ENCODE measurements around the gene PCYT1B.
"Not testable (repeated sequence)": the region's sequence is repeated elsewhere in the genome, so short reads cannot be mapped to it uniquely, and the experiment has no call there.

The PCYT1B gene

DNA sequence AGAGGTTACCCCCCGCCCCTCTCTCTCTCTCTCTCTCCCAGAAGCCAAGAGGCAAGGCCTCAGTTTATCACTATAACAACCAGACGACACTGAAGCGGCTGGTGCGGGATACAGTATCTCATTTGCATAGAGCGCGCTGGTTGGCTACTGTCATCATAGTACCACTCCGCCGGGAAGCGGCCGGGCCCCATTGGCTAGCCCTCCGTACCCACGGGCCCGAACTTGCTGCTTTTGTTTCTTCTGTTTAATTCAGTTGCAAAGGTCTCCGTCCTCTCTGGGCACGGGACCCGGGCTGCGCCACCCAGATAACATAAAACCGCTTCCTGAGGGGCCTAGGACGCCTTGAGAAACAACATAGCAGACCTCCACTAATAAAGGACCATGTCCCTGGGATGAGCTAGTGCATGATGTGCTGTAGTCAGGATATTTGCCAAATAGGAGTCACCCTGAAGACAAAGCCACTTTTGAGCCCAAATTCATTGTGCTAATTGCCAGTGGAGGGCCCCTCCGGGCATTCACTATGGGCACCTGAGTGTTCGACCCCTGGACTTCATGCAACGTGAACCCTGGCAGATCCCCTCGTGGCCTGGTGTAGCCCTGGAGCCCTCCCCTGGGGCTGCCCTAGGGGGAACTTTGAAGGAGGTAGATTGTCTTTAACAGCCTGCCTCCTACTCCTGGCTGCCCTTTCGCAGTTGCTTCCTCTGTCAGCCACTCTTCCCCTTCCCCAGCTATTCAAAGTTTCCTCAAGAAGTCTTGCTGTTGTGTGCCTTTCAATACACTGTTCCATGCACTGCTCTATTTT, at the start of gene PCYT1B:
Gene PCYT1B (minus strand): TSS at position 91 of the 802 bp plus-strand sequence. CDS start 242 bp downstream, outside the sequence.
- DNase-seq (ENCODE audit: low spot score): peak; percentile 51

DNA sequence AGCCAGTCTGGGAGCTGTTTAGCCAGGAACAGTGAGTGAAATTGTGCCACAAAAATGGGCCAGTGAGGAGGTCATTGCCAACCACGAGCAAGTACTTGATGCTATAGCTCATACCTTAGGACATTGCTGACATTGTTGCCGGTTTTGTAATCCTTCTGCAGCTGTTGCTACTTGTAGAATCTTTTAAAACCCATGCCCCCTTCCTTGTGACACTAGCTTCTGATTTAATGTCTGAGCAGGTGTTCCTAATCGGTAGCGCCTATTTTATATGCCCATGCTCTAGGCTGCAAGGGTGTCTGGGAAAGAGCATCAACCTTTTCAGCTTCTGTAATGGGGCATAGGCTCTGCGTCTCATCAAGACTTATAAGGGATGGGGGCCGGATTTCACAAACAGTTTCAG, 49.1 kb upstream of the PCYT1B start:
- no peak for DNase-seq (ENCODE audit: low spot score)

DNA sequence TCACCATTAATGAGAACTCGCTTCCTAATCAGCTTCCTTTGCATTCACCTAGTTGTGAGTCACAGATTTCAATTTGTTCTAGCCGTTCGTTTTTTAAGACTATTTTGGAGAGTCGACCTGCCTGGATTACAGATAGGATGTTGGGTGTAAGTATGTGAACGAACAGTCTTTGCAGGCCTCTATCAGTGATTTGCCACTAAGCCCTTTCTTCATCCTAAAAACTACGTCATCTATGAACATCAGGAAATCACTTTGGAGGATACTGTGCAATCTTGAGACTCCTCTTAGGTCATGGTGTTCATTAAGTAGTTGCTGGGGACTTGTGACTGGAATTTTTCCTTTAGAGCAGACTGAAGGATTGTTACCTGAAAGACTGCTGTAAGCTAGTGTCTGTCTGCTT, 47.7 kb upstream of the PCYT1B start:
- DNase-seq (ENCODE audit: low spot score): no peak

- DNase-seq (ENCODE audit: low spot score): peak; percentile 91
Measured at GRCh38 chrX:24693453-24694202, 46.5 kb upstream of the PCYT1B start, which contains the start of gene POLA1. Gene POLA1, plus strand, starts transcription at chrX:24693918. Its CDS starts 44 bp downstream, at chrX:24693962.

GRCh38 chrX:24692305-24692704, 45.2 kb upstream of the PCYT1B start:
- no peak for DNase-seq (ENCODE audit: low spot score)

DNA sequence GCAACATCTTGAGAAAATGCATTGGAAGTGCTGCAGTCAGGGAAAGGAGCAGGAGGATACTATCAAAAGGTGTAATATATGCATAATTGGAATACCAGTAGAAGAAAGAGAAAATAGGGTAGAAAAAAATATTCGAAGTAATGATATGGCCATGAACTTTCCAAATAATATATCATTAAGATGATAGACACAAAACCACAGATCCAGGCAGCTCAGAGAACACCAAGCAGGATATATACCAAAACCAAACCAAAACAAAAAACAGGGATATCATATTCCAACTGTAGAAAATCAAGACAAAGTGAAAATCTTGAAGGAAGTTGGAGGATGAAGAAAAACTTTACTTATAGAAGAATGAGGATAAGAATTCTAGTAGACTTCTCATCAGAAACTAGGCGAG, 36.9 kb upstream of the PCYT1B start:
- DNase-seq (ENCODE audit: low spot score): no peak

GRCh38 chrX:24682739-24683432, 35.7 kb upstream of the PCYT1B start:
- no peak for DNase-seq (ENCODE audit: low spot score)

- DNase-seq (ENCODE audit: low spot score): peak; percentile 41
Measured at GRCh38 chrX:24676403-24677024, 29.4 kb upstream of the PCYT1B start.

DNA sequence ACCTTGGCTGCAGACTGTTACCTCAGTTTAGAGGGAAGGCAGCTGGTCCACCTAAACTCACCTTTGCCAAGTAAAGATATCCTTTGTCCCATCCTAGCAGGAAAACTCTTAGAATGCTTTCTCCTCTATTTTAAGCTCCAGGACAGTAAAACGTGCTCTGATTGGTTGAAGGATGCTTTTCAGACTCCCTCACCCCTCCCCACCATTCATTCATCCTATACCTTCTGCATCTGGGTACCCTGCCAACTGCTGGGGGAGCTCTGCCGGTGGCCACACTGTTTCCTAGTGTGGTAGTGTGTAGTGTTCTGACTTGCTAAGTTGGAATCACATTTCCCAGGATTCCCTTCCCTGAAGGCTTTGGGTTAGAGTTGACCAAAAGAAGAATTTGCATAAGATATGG, 26.3 kb upstream of the PCYT1B start:
- no peak for DNase-seq (ENCODE audit: low spot score)

- DNase-seq (ENCODE audit: low spot score): no peak
Measured at GRCh38 chrX:24672701-24673190, 25.6 kb upstream of the PCYT1B start.

GRCh38 chrX:24668111-24668510, 21.0 kb upstream of the PCYT1B start:
- DNase-seq (ENCODE audit: low spot score): no peak

DNA sequence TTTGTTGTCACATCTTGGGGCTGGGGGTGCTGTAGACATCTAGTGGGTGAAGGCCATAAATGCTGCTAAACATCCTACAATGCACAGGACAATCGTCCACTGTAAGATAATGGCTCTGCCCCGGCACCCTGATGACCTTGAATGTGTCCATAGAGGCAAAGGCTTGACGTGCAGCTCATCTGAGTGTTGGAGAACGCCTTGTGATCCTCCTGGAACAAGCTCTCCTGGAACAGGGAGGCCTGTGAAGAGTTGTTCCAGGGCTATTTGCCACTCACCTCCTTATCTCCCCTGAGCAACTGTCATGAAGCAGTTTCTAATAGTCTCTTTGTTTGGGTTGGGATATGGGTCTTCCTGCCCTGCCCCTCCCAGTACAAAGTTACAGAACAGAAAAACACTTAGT, 15.2 kb upstream of the PCYT1B start:
- DNase-seq (ENCODE audit: low spot score): no peak

- DNase-seq (ENCODE audit: low spot score): no peak
Measured at GRCh38 chrX:24661292-24661691, 14.1 kb upstream of the PCYT1B start.

- DNase-seq (ENCODE audit: low spot score): no peak
Measured at GRCh38 chrX:24659646-24660045, 12.5 kb upstream of the PCYT1B start.

DNA sequence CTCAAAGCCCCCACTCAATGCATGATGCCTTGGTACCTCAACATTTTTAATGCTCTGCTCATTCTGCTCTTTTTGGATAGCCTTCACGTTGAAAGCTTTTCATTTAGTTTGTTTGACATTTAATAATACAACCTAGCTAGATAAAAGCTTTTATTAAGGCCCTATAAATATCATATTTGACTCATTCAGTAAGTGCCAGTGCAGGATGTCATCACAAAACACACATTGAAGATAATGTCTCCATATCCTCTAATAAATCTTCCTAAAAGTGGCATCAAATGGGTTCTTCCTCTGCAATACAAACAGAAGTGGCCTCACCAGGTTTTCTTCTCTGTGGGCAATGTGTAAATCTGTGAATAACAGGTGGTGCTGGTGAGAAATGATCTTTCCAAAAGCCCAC, 12.0 kb upstream of the PCYT1B start:
- DNase-seq (ENCODE audit: low spot score): no peak

GRCh38 chrX:24658421-24658820, 11.3 kb upstream of the PCYT1B start:
- no peak for DNase-seq (ENCODE audit: low spot score)

GRCh38 chrX:24657671-24658386, 10.7 kb upstream of the PCYT1B start:
- DNase-seq (ENCODE audit: low spot score): no peak

- not testable (repeated sequence) for DNase-seq (ENCODE audit: low spot score)
Measured at GRCh38 chrX:24655679-24656078, 8.5 kb upstream of the PCYT1B start.

- no peak for DNase-seq (ENCODE audit: low spot score)
Measured at GRCh38 chrX:24651783-24652182, 4.6 kb upstream of the PCYT1B start.

DNA sequence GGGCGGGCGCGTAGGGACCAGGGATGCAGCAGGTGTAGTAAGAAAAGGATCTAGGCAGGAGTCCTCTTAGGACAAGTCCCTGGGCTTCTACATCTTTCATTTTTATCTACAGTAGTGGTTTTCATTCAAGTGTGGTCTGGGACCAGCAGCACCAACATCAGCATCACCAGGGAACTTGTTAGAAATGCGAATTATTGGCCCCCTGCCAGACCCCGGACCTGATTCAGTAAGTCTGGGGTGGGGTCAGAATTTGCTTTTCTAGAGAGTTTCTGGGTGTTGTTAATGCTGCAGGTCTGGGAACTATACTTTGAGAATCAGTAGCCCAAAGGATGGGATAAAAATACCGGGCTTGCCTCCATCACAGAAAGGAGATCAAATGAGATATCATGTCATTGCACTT, 1.3 kb upstream of the PCYT1B start:
- no peak for DNase-seq (ENCODE audit: low spot score)

- DNase-seq (ENCODE audit: low spot score): no peak
Measured at GRCh38 chrX:24646745-24647182, 383 bp downstream of the PCYT1B start.

Measured in AG08396 (cell line).